NCI-H128 (cell line): ENCODE data around the gene DPEP1.

Source experiments
- DNase-seq: peaks from one replicate; lab custom pipeline; 2025; ENCODE audit not compliant: unreplicated experiment; lab: John Stamatoyannopoulos, UW

DPEP1 gene

GRCh38 chr16:89598199-89598598 is 15.2 kb upstream of the DPEP1 start:
- no peak for DNase-seq

GRCh38 chr16:89599451-89599858 is 14.0 kb upstream of the DPEP1 start:
- DNase-seq = no peak

GRCh38 chr16:89599902-89600301 is 13.5 kb upstream of the DPEP1 start:
- DNase-seq = no peak

GRCh38 chr16:89600427-89600826 is 13.0 kb upstream of the DPEP1 start:
- no peak for DNase-seq

GRCh38 chr16:89600956-89601355 is 12.5 kb upstream of the DPEP1 start:
- no peak for DNase-seq

- no peak for DNase-seq
These were observed 11.6 kb upstream of the DPEP1 start for GRCh38 chr16:89601906-89602272.

GRCh38 chr16:89602273-89602951 is 11.0 kb upstream of the DPEP1 start:
- DNase-seq = peak; percentile 2

- DNase-seq = no peak
These were observed 10.4 kb upstream of the DPEP1 start for GRCh38 chr16:89602952-89603590.

- DNase-seq = no peak
These were observed 8.7 kb upstream of the DPEP1 start for GRCh38 chr16:89604764-89605163.

- DNase-seq = no peak
These were observed 8.1 kb upstream of the DPEP1 start for GRCh38 chr16:89605186-89605970.

GRCh38 chr16:89606006-89606405 is 7.4 kb upstream of the DPEP1 start:
- DNase-seq = no peak

GRCh38 chr16:89607453-89607852 is 6.0 kb upstream of the DPEP1 start:
- no peak for DNase-seq

GRCh38 chr16:89607937-89608740 is 5.3 kb upstream of the DPEP1 start:
- DNase-seq = no peak

- no peak for DNase-seq
These were observed 3.4 kb upstream of the DPEP1 start for GRCh38 chr16:89610108-89610453.

- no peak for DNase-seq
These were observed 851 bp upstream of the DPEP1 start for GRCh38 chr16:89612415-89613166.

GRCh38 chr16:89613954-89614459 is 565 bp downstream of the DPEP1 start:
- no peak for DNase-seq

- DNase-seq = no peak
These were observed 1.7 kb downstream of the DPEP1 start for GRCh38 chr16:89615176-89615575.

- DNase-seq = no peak
These were observed 2.2 kb downstream of the DPEP1 start for GRCh38 chr16:89615596-89616090.

GRCh38 chr16:89616623-89617022 is 3.2 kb downstream of the DPEP1 start:
- no peak for DNase-seq

GRCh38 chr16:89617036-89617435 is 3.6 kb downstream of the DPEP1 start:
- no peak for DNase-seq
